ENCODE data around the gene HVCN1. TPM values are rescaled to one million over a fixed set of nuclear protein-coding genes. Genes with fewer than 3 reads are reported as not detected.

The HVCN1 gene
- total RNA-seq, 1 experiment from 2014 or later: 52.0 TPM

GRCh38 chr12:110699591-110700445 lies 10.9 kb upstream of the HVCN1 start:
- DNase-seq (ENCODE audit: extremely low read depth, low read depth): no peak

GRCh38 chr12:110698171-110698902 lies 9.4 kb upstream of the HVCN1 start:
- DNase-seq (ENCODE audit: extremely low read depth, low read depth): peak; percentile 89

- no peak for DNase-seq (ENCODE audit: extremely low read depth, low read depth)
Observed at GRCh38 chr12:110697236-110697635, 8.3 kb upstream of the HVCN1 start.

GRCh38 chr12:110696283-110696682 lies 7.4 kb upstream of the HVCN1 start:
- DNase-seq (ENCODE audit: extremely low read depth, low read depth): no peak

GRCh38 chr12:110694330-110694901 lies 5.5 kb upstream of the HVCN1 start:
- peak; percentile 59 for DNase-seq (ENCODE audit: extremely low read depth, low read depth)

- DNase-seq (ENCODE audit: extremely low read depth, low read depth): peak; percentile 67
Observed at GRCh38 chr12:110693731-110694130, 4.8 kb upstream of the HVCN1 start.

- no peak for DNase-seq (ENCODE audit: extremely low read depth, low read depth)
Observed at GRCh38 chr12:110690127-110690430, 1.2 kb upstream of the HVCN1 start.

- DNase-seq (ENCODE audit: extremely low read depth, low read depth): peak; percentile 66
Observed at GRCh38 chr12:110689281-110690126, 589 bp upstream of the HVCN1 start.

- DNase-seq (ENCODE audit: extremely low read depth, low read depth): no peak
Observed at GRCh38 chr12:110687396-110688169, 1.3 kb downstream of the HVCN1 start.

- DNase-seq (ENCODE audit: extremely low read depth, low read depth): no peak
Observed at GRCh38 chr12:110686294-110686903, 2.5 kb downstream of the HVCN1 start.

GRCh38 chr12:110684312-110684836 lies 4.5 kb downstream of the HVCN1 start:
- no peak for DNase-seq (ENCODE audit: extremely low read depth, low read depth)

GRCh38 chr12:110683888-110684287 lies 5.0 kb downstream of the HVCN1 start:
- no peak for DNase-seq (ENCODE audit: extremely low read depth, low read depth)

GRCh38 chr12:110680032-110680431 lies 8.9 kb downstream of the HVCN1 start:
- DNase-seq (ENCODE audit: extremely low read depth, low read depth): no peak

GRCh38 chr12:110679201-110679600 lies 9.7 kb downstream of the HVCN1 start:
- no peak for DNase-seq (ENCODE audit: extremely low read depth, low read depth)

- DNase-seq (ENCODE audit: extremely low read depth, low read depth): no peak
Observed at GRCh38 chr12:110677982-110678381, 10.9 kb downstream of the HVCN1 start.

GRCh38 chr12:110677206-110677911 lies 11.6 kb downstream of the HVCN1 start:
- no peak for DNase-seq (ENCODE audit: extremely low read depth, low read depth)

GRCh38 chr12:110676171-110676570 lies 12.7 kb downstream of the HVCN1 start:
- no peak for DNase-seq (ENCODE audit: extremely low read depth, low read depth)

GRCh38 chr12:110670161-110670701 lies 18.7 kb downstream of the HVCN1 start:
- DNase-seq (ENCODE audit: extremely low read depth, low read depth): no peak

- no peak for DNase-seq (ENCODE audit: extremely low read depth, low read depth)
Observed at GRCh38 chr12:110669193-110669502, 19.8 kb downstream of the HVCN1 start.

All from NCI-H460 (cell line).